CD4-positive, alpha-beta T cell (primary cell): ENCODE measurements around the gene AKAP12. TPM values are rescaled to one million over a fixed set of nuclear protein-coding genes. Genes with fewer than 3 reads are reported as not detected.

ENCODE experiments used
- ATAC-seq: fragments of 200-7000 bp; cut with Tn5 transposase; one replicate; pipeline ENCODE4 v1.10.0; 2022; ENCODE audit warnings: mild to moderate bottlenecking; ENCODE audit not compliant: poor library complexity
- CTCF ChIA-PET: fragments of 350-600 bp; sonication (Branson Sonifier 250); formaldehyde crosslinking; loops from one replicate; lab custom pipeline; 2021; ENCODE audit warnings: antibody characterized with exemption, inconsistent platforms; lab: Charles Lee
- POLR2A ChIA-PET: fragments of 350-600 bp; sonication (Branson Sonifier 250); formaldehyde crosslinking; loops from one replicate; lab custom pipeline; 2021; ENCODE audit warnings: antibody characterized with exemption, inconsistent platforms; lab: Charles Lee
- DNase-seq, 14 experiments: peaks; one replicate each; pipeline ENCODE4 v3.0.0-alpha.2; 2013 to 2020; ENCODE audit warnings: mixed read lengths in 2 of 14
- H3K27ac ChIP-seq, 2 donors: one replicate each; pipeline versions ENCODE4 v1.5.1 to v1.7.0; 2013; ENCODE audit warnings: low read length in 2 of 2, low read depth in 1 of 2, mild to moderate bottlenecking in 1 of 2
- H3K27me3 ChIP-seq, 2 experiments: 1 replicate in 1 of 2; 2 replicates in 1 of 2; pipeline versions ENCODE4 v1.6.1 to v1.7.0; 2013; ENCODE audit warnings: low read length in 2 of 2, control low read depth in 1 of 2, mild to moderate bottlenecking in 1 of 2, moderate library complexity in 1 of 2; ENCODE audit not compliant: insufficient read depth in 2 of 2, control insufficient read depth in 1 of 2
- H3K36me3 ChIP-seq: one replicate; pipeline ENCODE4 v1.6.1; 2013; ENCODE audit warnings: low read length, control low read depth; ENCODE audit not compliant: insufficient read depth
- H3K4me1 ChIP-seq: one replicate; pipeline ENCODE4 v1.6.1; 2013; ENCODE audit warnings: low read length, control low read depth; ENCODE audit not compliant: insufficient read depth
- H3K4me3 ChIP-seq: one replicate; pipeline ENCODE4 v1.5.1; 2013; ENCODE audit warnings: mild to moderate bottlenecking, low read length, moderate library complexity
- H3K9me3 ChIP-seq, 2 experiments: 1 replicate in 1 of 2; 2 replicates in 1 of 2; pipeline versions ENCODE4 v1.6.1 to v1.7.0; 2013; ENCODE audit warnings: low read length in 2 of 2, mild to moderate bottlenecking in 2 of 2, control low read depth in 1 of 2, moderate library complexity in 1 of 2; ENCODE audit not compliant: control insufficient read depth in 1 of 2, insufficient read depth in 1 of 2
- H3K27ac Mint-ChIP-seq: one replicate; pipeline ENCODE4 v1.8.0; 2020; ENCODE audit warnings: mixed read lengths
- H3K27me3 Mint-ChIP-seq: one replicate; pipeline ENCODE4 v1.8.0; 2021; ENCODE audit warnings: mixed read lengths
- H3K36me3 Mint-ChIP-seq: one replicate; pipeline ENCODE4 v1.8.0; 2021; ENCODE audit warnings: low read depth, mixed read lengths
- H3K4me1 Mint-ChIP-seq: one replicate; pipeline ENCODE4 v1.8.0; 2021; ENCODE audit warnings: low read depth, mixed read lengths
- H3K4me3 Mint-ChIP-seq: one replicate; pipeline ENCODE4 v1.8.0; 2020; ENCODE audit warnings: mild to moderate bottlenecking, mixed read lengths
- H3K9me3 Mint-ChIP-seq: one replicate; pipeline ENCODE4 v1.8.0; 2020; ENCODE audit warnings: mixed read lengths
- CTCF ChIP-seq: fragments of 200-600 bp; IDR thresholded peaks from one replicate; pipeline ENCODE4 v1.8.0; 2022; ENCODE audit warnings: antibody characterized with exemption, mild to moderate bottlenecking
- intact Hi-C, 2 experiments: fragments of 100-400 bp; cut with DNase I in 1 of 2; cut with micrococcal nuclease in 1 of 2; formaldehyde crosslinking; loops; one replicate each; pipeline versions ENCODE4 v1.15.1 to v1.9.0; 2023 to 2025; cut with DNase I, micrococcal nuclease
- total RNA-seq, 174 experiments: library from RNA in 2 of 174; stranded (reverse) in 2 of 174; gene quantifications; one replicate each; pipeline ENCODE4 v1.2.3 and lab custom pipeline; 2021 to 2026

Gene AKAP12
- total RNA-seq, 2 experiments from 2014 or later = 0.03 to 0.05 TPM

DNA sequence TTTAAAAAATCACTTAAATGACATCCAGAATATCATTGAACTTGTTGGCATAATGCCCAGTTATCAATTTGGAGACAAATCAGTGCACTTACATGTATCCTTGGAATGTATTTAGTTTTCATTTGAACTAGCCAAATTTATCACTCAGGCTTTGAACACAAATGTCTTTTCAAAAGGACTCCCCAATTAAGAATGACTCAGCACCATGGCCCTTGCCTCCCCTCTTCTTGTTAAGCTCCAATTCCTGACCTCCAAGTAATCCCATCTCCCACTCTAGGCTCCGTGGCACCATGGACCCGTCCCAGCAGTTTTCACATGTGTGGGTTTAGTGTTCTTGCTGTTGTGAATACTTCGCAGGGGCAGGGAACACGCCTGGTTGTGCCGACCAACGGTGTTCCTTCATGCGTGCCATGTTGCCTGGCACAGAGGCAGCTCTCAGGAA is 2.7 kb downstream of the AKAP12 start:
- H3K9me3 Mint-ChIP-seq = no peaks in the 10 kb centered on the region
- DNase-seq = no peak
- H3K27me3 Mint-ChIP-seq = peaks cover 72% of the 10 kb centered on the region
- CTCF ChIA-PET = no interaction called here
- peaks cover 15% of the 10 kb centered on the region for H3K4me1 Mint-ChIP-seq
- POLR2A ChIA-PET = no interaction called here
- Histone ChIP-seq H3K4me1 (peaks cover 12% of the 10 kb centered on the region), H3K4me3 (no peak overlapping the region), H3K27me3 (peaks cover 32 to 62% of the 10 kb centered on the region in 2 experiments), H3K36me3 (no peaks in the 10 kb centered on the region), H3K9me3 (peaks cover 0 to 6% of the 10 kb centered on the region in 2 experiments), H3K27ac (no peak overlapping the region)
- intact Hi-C loops = no loop called here
- no peak overlapping the region for H3K27ac Mint-ChIP-seq
- peak overlapping the region; percentile 9 for H3K4me3 Mint-ChIP-seq
- TF ChIP-seq CTCF = no peak
- no peaks in the 10 kb centered on the region for H3K36me3 Mint-ChIP-seq
- ATAC-seq = no peak

DNA sequence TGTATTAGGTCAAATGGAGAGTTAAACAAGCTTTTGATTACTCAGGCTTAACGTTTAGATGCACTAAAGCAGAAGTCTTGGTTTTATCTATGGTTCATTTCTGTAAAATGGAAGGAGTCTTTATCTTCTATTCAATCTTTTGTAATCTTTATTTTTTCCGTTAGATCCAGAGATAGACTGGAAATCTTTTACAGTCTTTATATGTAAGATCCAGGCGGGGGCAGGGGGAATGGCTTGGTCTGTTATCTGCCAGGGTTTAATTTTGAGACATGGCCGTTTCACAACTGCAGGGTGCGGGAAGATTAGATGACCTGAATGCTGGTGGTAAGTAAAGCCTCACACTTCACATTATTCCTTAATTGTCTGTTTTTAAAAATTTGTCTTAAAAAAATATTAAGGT is 3.7 kb downstream of the AKAP12 start:
- intact Hi-C loops = no loop called here
- H3K4me3 ChIP-seq = no peak overlapping the region
- H3K4me1 ChIP-seq = peaks cover 12% of the 10 kb centered on the region
- Mint-ChIP-seq H3K9me3 (no peaks in the 10 kb centered on the region), H3K27me3 (peaks cover 72% of the 10 kb centered on the region), H3K4me3 (no peak overlapping the region), H3K36me3 (no peaks in the 10 kb centered on the region), H3K4me1 (peaks cover 15% of the 10 kb centered on the region), H3K27ac (no peak overlapping the region)
- CTCF ChIA-PET = no interaction called here
- peaks cover 0 to 6% of the 10 kb centered on the region in 2 experiments for H3K9me3 ChIP-seq
- no peaks in the 10 kb centered on the region for H3K36me3 ChIP-seq
- DNase-seq (no peak), ATAC-seq (no peak)
- H3K27me3 ChIP-seq = peaks cover 29 to 65% of the 10 kb centered on the region in 2 experiments
- POLR2A ChIA-PET = no interaction called here
- no peak for TF ChIP-seq CTCF
- H3K27ac ChIP-seq = no peak overlapping the region

DNA sequence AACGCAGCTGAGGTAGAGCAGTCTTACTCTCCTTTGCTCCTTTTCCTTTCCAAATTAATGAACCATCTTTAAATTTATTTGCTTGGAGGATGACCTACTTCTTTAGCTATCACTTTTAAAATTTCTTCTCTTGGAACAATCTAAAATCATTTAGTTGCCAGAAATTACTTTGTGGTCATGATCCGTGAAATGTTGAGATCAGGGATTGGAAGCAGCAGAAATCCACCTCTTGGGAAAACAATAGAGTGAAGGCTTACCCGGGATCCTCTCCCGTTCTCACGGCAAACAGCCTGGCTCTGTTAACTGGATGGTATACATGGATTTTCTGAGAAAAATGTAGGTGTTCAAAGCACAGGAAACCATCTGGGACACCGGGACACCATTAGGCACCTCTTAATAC is 7.7 kb downstream of the AKAP12 start:
- intact Hi-C loops = no loop called here
- H3K4me3 Mint-ChIP-seq = no peak overlapping the region
- CTCF ChIA-PET = no interaction called here

More for the DNA sequence above, 7.7 kb downstream of the AKAP12 start:
- ATAC-seq (no peak), DNase-seq (no peak)
- Mint-ChIP-seq H3K36me3 (no peaks in the 10 kb centered on the region), H3K4me1 (no peaks in the 10 kb centered on the region), H3K27me3 (peaks cover 63% of the 10 kb centered on the region), H3K9me3 (no peaks in the 10 kb centered on the region), H3K27ac (no peak overlapping the region)
- H3K27me3 ChIP-seq = peaks cover 6 to 31% of the 10 kb centered on the region in 2 experiments
- POLR2A ChIA-PET = no interaction called here
- H3K27ac ChIP-seq = no peak overlapping the region
- no peak for TF ChIP-seq CTCF
- no peaks in the 10 kb centered on the region for H3K4me1 ChIP-seq
- H3K9me3 ChIP-seq = no peaks in the 10 kb centered on the region
- no peak overlapping the region for H3K4me3 ChIP-seq
- no peaks in the 10 kb centered on the region for H3K36me3 ChIP-seq
